Brain pericyte (primary cell): ENCODE data around the gene TIMP3.
A peak's percentile ranks its signal among the peaks of the same experiment; 100 is the strongest.

Experiments used
- DNase-seq: peaks from one replicate; pipeline ENCODE4 v3.0.0-alpha.2; 2012; ENCODE audit warnings: low read depth, low spot score

The TIMP3 gene

GRCh38 chr22:32828561-32828960, 27.1 kb downstream of the TIMP3 start:
- no peak for DNase-seq

GRCh38 chr22:32829451-32829851, 27.9 kb downstream of the TIMP3 start:
- DNase-seq: no peak

- DNase-seq: no peak
These were observed 29.0 kb downstream of the TIMP3 start for GRCh38 chr22:32830473-32830872.

- DNase-seq: no peak
These were observed 29.5 kb downstream of the TIMP3 start for GRCh38 chr22:32830957-32831356.

GRCh38 chr22:32831584-32831983, 30.1 kb downstream of the TIMP3 start:
- DNase-seq: no peak

GRCh38 chr22:32832174-32832573, 30.7 kb downstream of the TIMP3 start:
- no peak for DNase-seq

GRCh38 chr22:32836280-32837123, 35.0 kb downstream of the TIMP3 start:
- no peak for DNase-seq

GRCh38 chr22:32837142-32837541, 35.6 kb downstream of the TIMP3 start:
- no peak for DNase-seq

- DNase-seq: no peak
These were observed 36.3 kb downstream of the TIMP3 start for GRCh38 chr22:32837803-32838202.

GRCh38 chr22:32839831-32840584, 38.5 kb downstream of the TIMP3 start:
- no peak for DNase-seq

GRCh38 chr22:32841175-32841574, 39.7 kb downstream of the TIMP3 start:
- DNase-seq: no peak

GRCh38 chr22:32842486-32842885, 41.0 kb downstream of the TIMP3 start:
- no peak for DNase-seq

- DNase-seq: no peak
These were observed 41.8 kb downstream of the TIMP3 start for GRCh38 chr22:32843300-32843699.

- DNase-seq: no peak
These were observed 42.7 kb downstream of the TIMP3 start for GRCh38 chr22:32844251-32844650.

- no peak for DNase-seq
These were observed 45.4 kb downstream of the TIMP3 start for GRCh38 chr22:32846780-32847491.

GRCh38 chr22:32848226-32848625, 46.7 kb downstream of the TIMP3 start:
- no peak for DNase-seq

GRCh38 chr22:32849501-32849900, 48.0 kb downstream of the TIMP3 start:
- DNase-seq: no peak

- DNase-seq: no peak
These were observed 48.7 kb downstream of the TIMP3 start for GRCh38 chr22:32850157-32850556.

GRCh38 chr22:32850591-32851517, 49.3 kb downstream of the TIMP3 start:
- DNase-seq: no peak

GRCh38 chr22:32852395-32853251, 51.1 kb downstream of the TIMP3 start:
- DNase-seq: peak; percentile 32
